CD8-positive, alpha-beta memory T cell (primary cell): Measurements from ENCODE around the gene PIP4K2C. TPM values are rescaled to one million over a fixed set of nuclear protein-coding genes. Genes with fewer than 3 reads are reported as not detected.

Source experiments
- CTCF ChIA-PET: fragments of 350-600 bp; sonication (Branson Sonifier 250); formaldehyde crosslinking; loops from one replicate; lab custom pipeline; 2021; ENCODE audit warnings: antibody characterized with exemption; lab: Charles Lee
- POLR2A ChIA-PET: fragments of 350-600 bp; sonication (Branson Sonifier 250); formaldehyde crosslinking; loops from one replicate; lab custom pipeline; 2021; ENCODE audit warnings: antibody characterized with exemption; lab: Charles Lee
- DNase-seq, 5 donors: peaks; one replicate each; pipeline versions ENCODE4 v3.0.0 to v3.0.0-alpha.2; 2020 to 2022; ENCODE audit warnings: mixed read lengths in 1 of 5
- H3K27ac ChIP-seq: one replicate; pipeline ENCODE4 v1.7.0; 2013; ENCODE audit warnings: low read depth, mild to moderate bottlenecking, low read length, moderate library complexity
- H3K27me3 ChIP-seq: 2 replicates; pipeline ENCODE4 v1.7.0; 2013; ENCODE audit warnings: low read length, mild to moderate bottlenecking; ENCODE audit not compliant: insufficient read depth, poor library complexity, severe bottlenecking
- H3K36me3 ChIP-seq: 2 replicates; pipeline ENCODE4 v1.7.0; 2013; ENCODE audit warnings: mild to moderate bottlenecking, low read length, moderate library complexity; ENCODE audit not compliant: insufficient read depth
- H3K4me1 ChIP-seq: 2 replicates; pipeline ENCODE4 v1.7.0; 2013; ENCODE audit warnings: mild to moderate bottlenecking, low read length, moderate library complexity; ENCODE audit not compliant: insufficient read depth
- H3K4me3 ChIP-seq: 2 replicates; pipeline ENCODE4 v1.7.0; 2013; ENCODE audit warnings: mild to moderate bottlenecking, low read length
- H3K9me3 ChIP-seq: 2 replicates; pipeline ENCODE4 v1.7.0; 2013; ENCODE audit warnings: mild to moderate bottlenecking, low read length
- H3K27ac Mint-ChIP-seq, 8 donors: one replicate each; pipeline ENCODE4 v1.8.0; 2020 to 2021; ENCODE audit warnings: mixed read lengths in 8 of 8, mild to moderate bottlenecking in 6 of 8, inconsistent platforms in 3 of 8, moderate library complexity in 3 of 8
- H3K27me3 Mint-ChIP-seq, 2 donors: one replicate each; pipeline ENCODE4 v1.8.0; 2020 to 2021; ENCODE audit warnings: mixed read lengths in 2 of 2, mild to moderate bottlenecking in 1 of 2, moderate library complexity in 1 of 2
- H3K36me3 Mint-ChIP-seq, 3 donors: one replicate each; pipeline ENCODE4 v1.8.0; 2020 to 2021; ENCODE audit warnings: mixed read lengths in 3 of 3, inconsistent platforms in 1 of 3, mild to moderate bottlenecking in 1 of 3
- H3K4me1 Mint-ChIP-seq, 3 donors: one replicate each; pipeline ENCODE4 v1.8.0; 2020 to 2021; ENCODE audit warnings: mixed read lengths in 3 of 3, inconsistent platforms in 1 of 3, mild to moderate bottlenecking in 1 of 3
- H3K4me3 Mint-ChIP-seq, 7 donors: one replicate each; pipeline ENCODE4 v1.8.0; 2020 to 2021; ENCODE audit warnings: mixed read lengths in 7 of 7, mild to moderate bottlenecking in 6 of 7, moderate library complexity in 4 of 7, inconsistent platforms in 2 of 7
- H3K9me3 Mint-ChIP-seq, 5 donors: one replicate each; pipeline ENCODE4 v1.8.0; 2020 to 2022; ENCODE audit warnings: mixed read lengths in 5 of 5, mild to moderate bottlenecking in 3 of 5, moderate library complexity in 2 of 5, inconsistent platforms in 1 of 5
- polyA plus RNA-seq: library from polyadenylated mRNA; unstranded; fragments of 300-500 nt; fragmentation: Illumina TruSeq; gene quantifications from one replicate; pipeline ENCODE4 v1.2.3, GENCODE V29; 2021
- total RNA-seq, 2 experiments: library from RNA; stranded (reverse); gene quantifications; one replicate each; pipeline ENCODE4 v1.2.3, GENCODE V29; 2021

The PIP4K2C gene
- total and polyA plus RNA-seq, 3 experiments from 2014 or later = 24.7 to 40.6 (median 29.7) TPM

- H3K4me1 ChIP-seq = peaks cover 10% of the 10 kb centered on the region
- CTCF ChIA-PET = interaction anchor here (0.8 to 1.4 kb wide), 3 partner anchors 30 to 154 kb away, joined by 3 to 7 read pairs (median 3); no protein-coding TSS in a partner anchor
- Mint-ChIP-seq H3K27me3 (peaks cover 18 to 43% of the 10 kb centered on the region in 2 donors), H3K27ac (peak overlapping the region in 2 of 8 donors; percentile 47 to 87), H3K4me1 (peaks cover 5 to 13% (median 7%) of the 10 kb centered on the region in 3 donors), H3K36me3 (peaks cover 0 to 8% (median 1%) of the 10 kb centered on the region in 3 donors), H3K4me3 (peak overlapping the region in 4 of 7 donors; percentile 8 to 82 (median 78)), H3K9me3 (no peaks in the 10 kb centered on the region)
- H3K27me3 ChIP-seq = peaks cover 5% of the 10 kb centered on the region
- no peaks in the 10 kb centered on the region for H3K9me3 ChIP-seq
- POLR2A ChIA-PET = no interaction called here
- DNase-seq = no peak
- no peaks in the 10 kb centered on the region for H3K36me3 ChIP-seq
- H3K4me3 ChIP-seq = no peak overlapping the region
- H3K27ac ChIP-seq = no peak overlapping the region
Measured at GRCh38 chr12:57612711-57613426, 21.9 kb downstream of the PIP4K2C start.

GRCh38 chr12:57613427-57614109, 22.6 kb downstream of the PIP4K2C start:
- Mint-ChIP-seq H3K4me1 (peaks cover 5 to 13% (median 7%) of the 10 kb centered on the region in 3 donors), H3K9me3 (no peaks in the 10 kb centered on the region), H3K27ac (peak overlapping the region in 1 of 8 donors; percentile 47), H3K27me3 (peaks cover 24 to 47% of the 10 kb centered on the region in 2 donors), H3K4me3 (no peak overlapping the region), H3K36me3 (peaks cover 0 to 7% (median 0%) of the 10 kb centered on the region in 3 donors)
- Histone ChIP-seq H3K9me3 (no peaks in the 10 kb centered on the region), H3K27me3 (peaks cover 9% of the 10 kb centered on the region), H3K4me1 (peaks cover 10% of the 10 kb centered on the region), H3K4me3 (no peak overlapping the region), H3K36me3 (no peaks in the 10 kb centered on the region), H3K27ac (no peak overlapping the region)
- ChIA-PET CTCF (interaction anchor here (0.8 kb wide), 1 partner anchor 155 kb away, joined by 3 read pairs; no protein-coding TSS in a partner anchor), POLR2A (no interaction called here)
- no peak for DNase-seq

GRCh38 chr12:57614178-57614947, 23.4 kb downstream of the PIP4K2C start:
- no peak overlapping the region for H3K4me3 Mint-ChIP-seq
- peaks cover 0 to 2% (median 0%) of the 10 kb centered on the region in 3 donors for H3K36me3 Mint-ChIP-seq
- Histone ChIP-seq H3K4me3 (no peak overlapping the region), H3K36me3 (no peaks in the 10 kb centered on the region), H3K27ac (no peak overlapping the region), H3K9me3 (no peaks in the 10 kb centered on the region), H3K4me1 (peaks cover 12% of the 10 kb centered on the region), H3K27me3 (peaks cover 11% of the 10 kb centered on the region)
- POLR2A ChIA-PET = no interaction called here
- DNase-seq = no peak
- H3K27me3 Mint-ChIP-seq = peaks cover 32 to 54% of the 10 kb centered on the region in 2 donors
- no peaks in the 10 kb centered on the region for H3K9me3 Mint-ChIP-seq
- peaks cover 9 to 19% (median 13%) of the 10 kb centered on the region in 3 donors for H3K4me1 Mint-ChIP-seq
- CTCF ChIA-PET = interaction anchor here (1.4 to 2.5 kb wide), 2 partner anchors 21 to 31 kb away, joined by 3 to 8 read pairs; no protein-coding TSS in a partner anchor
- H3K27ac Mint-ChIP-seq = no peak overlapping the region

GRCh38 chr12:57614948-57615500, 24.0 kb downstream of the PIP4K2C start:
- no peak overlapping the region for H3K4me3 Mint-ChIP-seq
- Histone ChIP-seq H3K36me3 (no peaks in the 10 kb centered on the region), H3K4me1 (peaks cover 19% of the 10 kb centered on the region), H3K4me3 (no peak overlapping the region), H3K27ac (no peak overlapping the region), H3K27me3 (peaks cover 17% of the 10 kb centered on the region), H3K9me3 (no peaks in the 10 kb centered on the region)
- peaks cover 35 to 58% of the 10 kb centered on the region in 2 donors for H3K27me3 Mint-ChIP-seq
- CTCF ChIA-PET = interaction anchor here (1.4 to 2.5 kb wide), 2 partner anchors 22 to 32 kb away, joined by 3 to 8 read pairs; no protein-coding TSS in a partner anchor
- H3K27ac Mint-ChIP-seq = no peak overlapping the region
- DNase-seq = no peak
- peaks cover 9 to 25% (median 15%) of the 10 kb centered on the region in 3 donors for H3K4me1 Mint-ChIP-seq
- H3K36me3 Mint-ChIP-seq = no peaks in the 10 kb centered on the region
- POLR2A ChIA-PET = no interaction called here
- H3K9me3 Mint-ChIP-seq = no peaks in the 10 kb centered on the region

- Mint-ChIP-seq H3K27ac (no peak overlapping the region), H3K4me3 (no peak overlapping the region), H3K4me1 (peaks cover 11 to 26% (median 17%) of the 10 kb centered on the region in 3 donors), H3K27me3 (peaks cover 39 to 60% of the 10 kb centered on the region in 2 donors), H3K9me3 (no peaks in the 10 kb centered on the region), H3K36me3 (no peaks in the 10 kb centered on the region)
- Histone ChIP-seq H3K36me3 (no peaks in the 10 kb centered on the region), H3K27ac (no peak overlapping the region), H3K9me3 (no peaks in the 10 kb centered on the region), H3K27me3 (peaks cover 23% of the 10 kb centered on the region), H3K4me1 (peaks cover 19% of the 10 kb centered on the region), H3K4me3 (no peak overlapping the region)
- ChIA-PET CTCF (interaction anchor here (1.4 to 2.5 kb wide), 2 partner anchors 22 to 32 kb away, joined by 3 to 8 read pairs; no protein-coding TSS in a partner anchor), POLR2A (no interaction called here)
- no peak for DNase-seq
Measured at GRCh38 chr12:57615637-57616036, 24.6 kb downstream of the PIP4K2C start.

GRCh38 chr12:57616383-57617101, 25.6 kb downstream of the PIP4K2C start:
- POLR2A ChIA-PET = no interaction called here
- H3K4me1 Mint-ChIP-seq = peaks cover 18 to 31% (median 23%) of the 10 kb centered on the region in 3 donors
- H3K4me3 Mint-ChIP-seq = no peak overlapping the region
- H3K27me3 ChIP-seq = peaks cover 32% of the 10 kb centered on the region
- CTCF ChIA-PET = interaction anchor here (2.5 kb wide), 1 partner anchor 33 kb away, joined by 8 read pairs; no protein-coding TSS in a partner anchor
- H3K4me3 ChIP-seq = no peak overlapping the region
- peaks cover 46 to 69% of the 10 kb centered on the region in 2 donors for H3K27me3 Mint-ChIP-seq
- H3K36me3 ChIP-seq = no peaks in the 10 kb centered on the region
- H3K9me3 ChIP-seq = no peaks in the 10 kb centered on the region
- no peaks in the 10 kb centered on the region for H3K9me3 Mint-ChIP-seq
- H3K36me3 Mint-ChIP-seq = no peaks in the 10 kb centered on the region
- no peak overlapping the region for H3K27ac ChIP-seq
- H3K4me1 ChIP-seq = peaks cover 23% of the 10 kb centered on the region
- DNase-seq = no peak
- no peak overlapping the region for H3K27ac Mint-ChIP-seq

- no peak overlapping the region for H3K4me3 ChIP-seq
- H3K27ac Mint-ChIP-seq = peak overlapping the region in 1 of 8 donors; percentile 31
- H3K27me3 ChIP-seq = peaks cover 41% of the 10 kb centered on the region
- H3K4me1 ChIP-seq = peaks cover 30% of the 10 kb centered on the region
- CTCF ChIA-PET = interaction anchor here (5.7 kb wide), 1 partner anchor 35 kb away, joined by 85 read pairs; no protein-coding TSS in a partner anchor
- no peak overlapping the region for H3K27ac ChIP-seq
- H3K36me3 Mint-ChIP-seq = peaks cover 0 to 4% (median 0%) of the 10 kb centered on the region in 3 donors
- no peaks in the 10 kb centered on the region for H3K9me3 Mint-ChIP-seq
- peaks cover 59 to 72% of the 10 kb centered on the region in 2 donors for H3K27me3 Mint-ChIP-seq
- no peak for DNase-seq
- no peak overlapping the region for H3K4me3 Mint-ChIP-seq
- POLR2A ChIA-PET = no interaction called here
- H3K9me3 ChIP-seq = no peaks in the 10 kb centered on the region
- H3K36me3 ChIP-seq = no peaks in the 10 kb centered on the region
- peaks cover 28 to 34% (median 32%) of the 10 kb centered on the region in 3 donors for H3K4me1 Mint-ChIP-seq
Measured at GRCh38 chr12:57617942-57618341, 26.9 kb downstream of the PIP4K2C start.
